Neural progenitor cell (in vitro differentiated cells): ENCODE results near the gene KAT7. TPM values are rescaled to one million over a fixed set of nuclear protein-coding genes. Genes with fewer than 3 reads are reported as not detected.

Experiments
- DNase-seq: peaks from one replicate; pipeline ENCODE4 v3.0.0-alpha.2; 2016; ENCODE audit warnings: low spot score
- H2AFZ ChIP-seq: fragments of 200-600 bp; sonication (generic); replicated peaks from 2 replicates; pipeline ENCODE4 v1.6.1; 2016; ENCODE audit warnings: antibody characterized with exemption
- H3F3A ChIP-seq: fragments of 200-600 bp; sonication (generic); 2 replicates; pipeline ENCODE4 v1.6.1; 2016; ENCODE audit warnings: antibody characterized with exemption, low read depth
- H3K27ac ChIP-seq: fragments of 200-600 bp; sonication (generic); 2 replicates; pipeline ENCODE4 v1.5.1; 2016; ENCODE audit warnings: mild to moderate bottlenecking
- H3K27me3 ChIP-seq: fragments of 200-600 bp; sonication (generic); 2 replicates; pipeline ENCODE4 v1.6.1; 2016; ENCODE audit warnings: mild to moderate bottlenecking, moderate library complexity
- H3K36me3 ChIP-seq: fragments of 200-600 bp; sonication (generic); 2 replicates; pipeline ENCODE4 v1.5.1; 2016
- H3K4me1 ChIP-seq: fragments of 200-600 bp; sonication (generic); 2 replicates; pipeline ENCODE4 v1.6.1; 2016; ENCODE audit warnings: mixed run types
- H3K4me2 ChIP-seq: fragments of 200-600 bp; sonication (generic); 2 replicates; pipeline ENCODE4 v1.6.1; 2016
- H3K4me3 ChIP-seq: fragments of 200-600 bp; sonication (generic); 2 replicates; pipeline ENCODE4 v1.5.1; 2016
- H3K79me2 ChIP-seq: fragments of 200-600 bp; sonication (generic); 2 replicates; pipeline ENCODE4 v1.6.1; 2016; ENCODE audit warnings: low read depth
- H3K9ac ChIP-seq: fragments of 200-600 bp; sonication (generic); 2 replicates; pipeline ENCODE4 v1.6.1; 2016
- H3K9me3 ChIP-seq: fragments of 200-600 bp; sonication (generic); 2 replicates; pipeline ENCODE4 v1.5.1; 2016; ENCODE audit warnings: low read depth
- H4K20me1 ChIP-seq: fragments of 200-600 bp; sonication (generic); 2 replicates; pipeline ENCODE4 v1.6.1; 2016; ENCODE audit warnings: low read depth
- H3K27ac Mint-ChIP-seq: 3 replicates; pipeline ENCODE4 v1.8.0; 2021; ENCODE audit warnings: mixed read lengths
- H3K27me3 Mint-ChIP-seq: 2 replicates; pipeline ENCODE4 v1.8.0; 2022; ENCODE audit warnings: low read depth, mild to moderate bottlenecking, inconsistent platforms, moderate library complexity, mixed read lengths; ENCODE audit not compliant: insufficient read depth
- H3K36me3 Mint-ChIP-seq: 3 replicates; pipeline ENCODE4 v1.8.0; 2021; ENCODE audit warnings: mixed read lengths
- H3K4me1 Mint-ChIP-seq: 3 replicates; pipeline ENCODE4 v1.8.0; 2021; ENCODE audit warnings: mixed read lengths
- H3K4me3 Mint-ChIP-seq: 3 replicates; pipeline ENCODE4 v1.8.0; 2021; ENCODE audit warnings: mild to moderate bottlenecking, moderate library complexity, mixed read lengths
- H3K9me3 Mint-ChIP-seq: 3 replicates; pipeline ENCODE4 v1.8.0; 2020; ENCODE audit warnings: mixed read lengths
- CTCF ChIP-seq: fragments of 200-600 bp; sonication (generic); IDR thresholded peaks from 2 replicates; pipeline ENCODE4 v1.5.1; 2017; ENCODE audit warnings: antibody characterized with exemption, mild to moderate bottlenecking
- EZH2 ChIP-seq: fragments of 200-600 bp; sonication (generic); IDR thresholded peaks from 2 replicates; pipeline ENCODE4 v1.6.1; 2017; ENCODE audit warnings: antibody characterized with exemption, mild to moderate bottlenecking, moderate library complexity
- EZH2phosphoT487 ChIP-seq: fragments of 200-600 bp; sonication (generic); IDR thresholded peaks from 2 replicates; pipeline ENCODE4 v1.6.1; 2017; ENCODE audit warnings: antibody characterized with exemption
- total RNA-seq: library from RNA; depleted of rRNA; stranded (reverse); fragments of >200 nt; gene quantifications from 2 replicates; pipeline ENCODE4 v1.2.3, GENCODE V29; 2015; ENCODE audit warnings: low replicate concordance

The KAT7 gene
- total RNA-seq, 1 donor from 2014 or later = 139 TPM

GRCh38 chr17:49872754-49873377, 84.4 kb downstream of the KAT7 start:
- H3K79me2 ChIP-seq = no peaks in the 10 kb centered on the region
- no peak overlapping the region for H3K9ac ChIP-seq
- Mint-ChIP-seq H3K27me3 (peaks cover 2% of the 10 kb centered on the region), H3K9me3 (no peaks in the 10 kb centered on the region), H3K27ac (no peak overlapping the region), H3K36me3 (no peaks in the 10 kb centered on the region), H3K4me3 (no peak overlapping the region), H3K4me1 (peaks cover 20% of the 10 kb centered on the region)
- TF ChIP-seq EZH2phosphoT487 = no peak
- no peak for TF ChIP-seq EZH2
- no peak for TF ChIP-seq CTCF
- H3K27ac ChIP-seq = no peak overlapping the region
- DNase-seq = no peak
- H3K4me3 ChIP-seq = no peak overlapping the region
- no peak overlapping the region for H2AFZ ChIP-seq
- H3K9me3 ChIP-seq = no peaks in the 10 kb centered on the region
- H4K20me1 ChIP-seq = no peaks in the 10 kb centered on the region
- H3K4me2 ChIP-seq = no peak overlapping the region
- peaks cover 11% of the 10 kb centered on the region for H3F3A ChIP-seq
- H3K4me1 ChIP-seq = peaks cover 23% of the 10 kb centered on the region
- no peaks in the 10 kb centered on the region for H3K27me3 ChIP-seq
- H3K36me3 ChIP-seq = no peaks in the 10 kb centered on the region

- H3K4me2 ChIP-seq = no peak overlapping the region
- no peak for DNase-seq
- Mint-ChIP-seq H3K27me3 (peaks cover 4% of the 10 kb centered on the region), H3K27ac (peak overlapping the region; percentile 44), H3K9me3 (no peaks in the 10 kb centered on the region), H3K4me1 (peaks cover 17% of the 10 kb centered on the region), H3K36me3 (no peaks in the 10 kb centered on the region), H3K4me3 (peak overlapping the region; percentile 4)
- no peak overlapping the region for H2AFZ ChIP-seq
- no peak overlapping the region for H3K27ac ChIP-seq
- no peaks in the 10 kb centered on the region for H3K9me3 ChIP-seq
- H3K4me3 ChIP-seq = no peak overlapping the region
- H4K20me1 ChIP-seq = no peaks in the 10 kb centered on the region
- H3K36me3 ChIP-seq = no peaks in the 10 kb centered on the region
- H3F3A ChIP-seq = peaks cover 11% of the 10 kb centered on the region
- H3K27me3 ChIP-seq = no peaks in the 10 kb centered on the region
- no peaks in the 10 kb centered on the region for H3K79me2 ChIP-seq
- H3K9ac ChIP-seq = no peak overlapping the region
- H3K4me1 ChIP-seq = peaks cover 18% of the 10 kb centered on the region
- TF ChIP-seq EZH2phosphoT487 (no peak), EZH2 (no peak), CTCF (no peak)
Observed at GRCh38 chr17:49873466-49873865, 85.0 kb downstream of the KAT7 start.

GRCh38 chr17:49873926-49874325, 85.4 kb downstream of the KAT7 start:
- Mint-ChIP-seq H3K27ac (no peak overlapping the region), H3K4me3 (no peak overlapping the region), H3K9me3 (no peaks in the 10 kb centered on the region), H3K27me3 (peaks cover 6% of the 10 kb centered on the region), H3K4me1 (peaks cover 12% of the 10 kb centered on the region), H3K36me3 (no peaks in the 10 kb centered on the region)
- Histone ChIP-seq H3F3A (peaks cover 11% of the 10 kb centered on the region), H3K4me3 (no peak overlapping the region), H3K9me3 (no peaks in the 10 kb centered on the region), H3K4me1 (peaks cover 14% of the 10 kb centered on the region), H3K27me3 (no peaks in the 10 kb centered on the region), H3K27ac (no peak overlapping the region), H3K36me3 (no peaks in the 10 kb centered on the region), H3K9ac (no peak overlapping the region), H3K79me2 (no peaks in the 10 kb centered on the region), H2AFZ (no peak overlapping the region), H3K4me2 (no peak overlapping the region), H4K20me1 (no peaks in the 10 kb centered on the region)
- no peak for DNase-seq
- no peak for TF ChIP-seq CTCF
- no peak for TF ChIP-seq EZH2phosphoT487
